Stomach smooth muscle (tissue), 2 donors: ENCODE measurements around the gene REV3L.

Experiments used
- H3K27ac ChIP-seq: one replicate; pipeline ENCODE4 v1.7.0; 2013; ENCODE audit warnings: mild to moderate bottlenecking, low read length, inconsistent platforms
- H3K27me3 ChIP-seq, 2 donors: one replicate each; pipeline ENCODE4 v1.7.0; 2013; ENCODE audit warnings: low read length in 2 of 2; ENCODE audit not compliant: insufficient read depth in 2 of 2, control insufficient read depth in 1 of 2
- H3K36me3 ChIP-seq, 2 donors: one replicate each; pipeline ENCODE4 v1.7.0; 2013; ENCODE audit warnings: low read length in 2 of 2; ENCODE audit not compliant: control insufficient read depth in 2 of 2, insufficient read depth in 2 of 2
- H3K4me1 ChIP-seq: one replicate; pipeline ENCODE4 v1.7.0; 2013; ENCODE audit warnings: low read length; ENCODE audit not compliant: control insufficient read depth, insufficient read depth
- H3K4me3 ChIP-seq, 2 donors: one replicate each; pipeline ENCODE4 v1.7.0; 2013; ENCODE audit warnings: low read length in 2 of 2
- H3K9ac ChIP-seq, 2 donors: one replicate each; pipeline ENCODE4 v1.7.0; 2013; ENCODE audit warnings: low read length in 2 of 2, mild to moderate bottlenecking in 1 of 2
- H3K9me3 ChIP-seq, 2 donors: one replicate each; pipeline ENCODE4 v1.7.0; 2013; ENCODE audit warnings: low read length in 2 of 2; ENCODE audit not compliant: control insufficient read depth in 2 of 2
- donor health status: healthy.
- donor health status: Pancreatic carcinoma.

REV3L gene

DNA sequence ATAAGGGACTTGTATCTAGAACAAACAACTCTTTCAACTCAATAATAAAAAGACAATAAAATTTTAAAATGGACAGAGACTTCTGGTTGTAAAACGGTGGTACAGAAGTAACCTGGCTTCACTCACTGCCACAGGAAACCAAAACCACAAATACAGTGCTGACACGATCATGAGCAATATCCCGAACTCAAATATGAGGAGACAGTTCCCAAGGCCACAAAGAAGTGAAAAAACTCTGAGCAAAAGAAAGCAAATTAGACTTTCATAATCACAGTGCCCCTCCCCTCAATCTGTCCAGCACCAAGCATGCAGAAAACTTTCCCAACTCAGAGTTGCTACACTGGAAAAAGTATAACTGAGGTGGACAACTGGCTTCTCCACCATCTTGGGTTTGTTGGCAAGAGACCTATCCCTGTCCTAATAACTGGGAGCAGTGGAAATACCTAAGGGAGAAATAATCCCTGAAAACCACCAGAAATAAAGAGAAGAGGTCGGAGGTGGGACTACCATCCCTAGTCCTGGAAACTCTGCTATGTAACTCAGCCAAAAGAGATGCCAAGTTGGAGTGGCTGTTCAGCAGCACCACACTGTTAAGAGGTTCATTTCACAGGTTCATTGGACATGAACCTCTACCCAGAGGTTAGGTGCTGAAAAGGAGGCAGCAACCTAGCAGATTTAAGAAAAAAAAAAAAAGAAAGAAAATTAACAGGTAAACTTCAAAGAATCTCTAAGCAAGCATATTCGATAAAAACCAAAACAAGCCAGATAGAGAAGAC, 55.5 kb downstream of the REV3L start:
- Histone ChIP-seq H3K4me1 (peaks cover 13% of the 10 kb centered on the region), H3K27ac (peak overlapping the region; percentile 38), H3K9ac (no peak overlapping the region), H3K27me3 (no peaks in the 10 kb centered on the region), H3K4me3 (no peak overlapping the region), H3K36me3 (no peaks in the 10 kb centered on the region), H3K9me3 (no peaks in the 10 kb centered on the region)

DNA sequence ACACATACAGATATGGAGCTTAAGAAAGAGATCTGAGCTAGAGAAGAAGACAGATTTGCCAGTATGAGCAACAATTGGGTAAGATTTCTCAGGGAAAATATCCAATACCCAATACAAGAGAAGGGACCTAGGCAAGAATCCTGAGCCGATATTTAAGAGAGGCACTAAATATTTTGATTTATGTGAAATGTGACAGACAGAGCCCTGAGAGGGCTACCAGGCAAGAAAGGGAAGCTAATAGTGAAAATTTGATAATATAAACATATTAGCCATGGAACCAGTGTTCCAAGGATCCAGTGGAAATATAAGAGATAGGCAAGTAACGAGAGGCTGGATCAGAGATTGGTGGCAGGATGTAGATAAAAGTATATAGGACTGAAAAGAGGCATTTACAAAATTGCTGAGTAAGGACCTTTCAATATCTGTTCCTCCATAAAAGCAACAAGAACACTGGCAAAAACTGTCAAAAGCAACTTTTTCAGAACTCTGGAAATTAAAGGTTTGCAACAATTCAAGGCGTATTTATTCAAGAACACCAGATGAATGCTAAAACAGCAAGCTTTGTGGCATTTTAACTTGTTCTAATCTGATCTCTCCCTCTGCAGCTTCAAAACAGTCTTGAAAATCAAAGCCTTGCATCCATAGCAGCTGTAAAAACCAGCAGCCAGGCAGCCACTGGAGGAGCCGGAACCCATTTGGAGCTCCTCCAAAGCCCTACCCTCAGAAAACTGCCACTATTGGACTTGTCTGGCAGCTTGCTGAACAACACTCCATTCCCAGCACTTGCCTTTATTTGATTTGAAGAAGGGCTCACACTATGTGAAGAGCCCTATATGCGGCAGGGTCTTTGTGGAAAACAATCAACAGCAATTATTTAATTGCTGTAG, 58.8 kb downstream of the REV3L start:
- Histone ChIP-seq H3K9ac (peak overlapping the region in 1 of 2 donors; percentile 6), H3K27ac (peak overlapping the region; percentile 13), H3K4me1 (peaks cover 13% of the 10 kb centered on the region), H3K9me3 (no peaks in the 10 kb centered on the region), H3K4me3 (peak overlapping the region; percentile 16 to 38), H3K27me3 (no peaks in the 10 kb centered on the region), H3K36me3 (no peaks in the 10 kb centered on the region)

DNA sequence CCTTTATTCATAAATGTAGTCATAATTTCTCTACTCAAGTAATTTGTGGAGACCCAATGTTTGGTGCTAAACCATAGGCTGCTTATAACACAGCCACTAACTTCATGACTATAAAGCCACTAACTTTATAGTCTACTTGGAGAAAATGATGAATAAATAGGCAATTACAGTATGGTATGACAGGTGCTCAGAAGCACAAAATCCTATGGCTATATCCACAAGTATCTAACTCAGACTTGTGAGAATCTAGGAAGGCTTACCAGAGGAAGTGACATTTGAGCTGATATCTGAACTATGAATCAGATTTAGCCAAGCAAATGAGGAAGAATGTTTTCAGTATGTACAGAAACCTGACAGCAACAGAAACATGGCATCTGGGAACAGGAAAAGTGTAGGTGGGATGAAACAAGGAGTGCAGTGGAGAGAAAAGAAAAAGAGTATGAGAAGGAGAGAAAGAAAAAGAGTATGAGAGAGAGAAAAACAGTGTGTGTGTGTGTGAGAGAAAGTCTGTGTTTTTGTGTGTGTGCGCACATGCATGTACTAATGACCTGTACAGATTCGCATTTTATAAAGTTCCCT, 59.9 kb downstream of the REV3L start:
- Histone ChIP-seq H3K4me1 (peaks cover 18% of the 10 kb centered on the region), H3K27ac (peak overlapping the region; percentile 13), H3K36me3 (no peaks in the 10 kb centered on the region), H3K9me3 (no peaks in the 10 kb centered on the region), H3K9ac (no peak overlapping the region), H3K4me3 (no peak overlapping the region), H3K27me3 (no peaks in the 10 kb centered on the region)

DNA sequence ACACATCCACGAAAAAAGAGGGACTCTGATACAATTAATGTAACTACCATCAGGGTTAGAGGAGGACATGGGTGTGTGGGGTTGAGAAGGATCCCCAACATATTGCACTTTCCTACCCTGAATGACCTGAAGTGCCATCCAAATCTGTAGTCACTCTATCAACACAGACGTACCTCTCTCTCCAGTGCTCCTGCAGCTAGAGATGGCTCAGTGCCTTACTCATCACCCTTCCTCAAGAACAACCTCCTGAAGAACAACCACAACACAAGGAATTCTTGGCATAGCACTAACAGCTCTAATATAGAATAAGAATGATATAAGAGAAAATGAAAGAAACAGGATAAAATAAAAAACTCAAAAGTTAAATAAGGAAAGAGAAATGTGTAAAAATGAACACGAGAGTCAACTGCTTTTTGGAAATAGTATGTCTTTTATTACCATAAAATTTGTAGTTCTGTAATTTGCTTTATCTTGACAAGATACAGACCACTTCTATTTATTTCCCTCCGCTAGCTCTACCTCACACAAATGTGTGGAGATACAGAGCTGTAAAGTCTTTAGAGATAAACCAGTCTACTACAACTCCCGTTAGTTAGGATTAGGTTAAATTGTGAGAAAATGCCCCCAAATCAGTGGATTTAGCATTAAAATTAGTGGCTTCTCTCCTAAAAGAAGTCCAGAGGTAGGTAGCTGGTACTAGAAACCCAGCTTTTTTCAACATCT, 63.9 kb downstream of the REV3L start:
- Histone ChIP-seq H3K27ac (no peak overlapping the region), H3K4me1 (peaks cover 16% of the 10 kb centered on the region), H3K9me3 (no peaks in the 10 kb centered on the region)

DNA sequence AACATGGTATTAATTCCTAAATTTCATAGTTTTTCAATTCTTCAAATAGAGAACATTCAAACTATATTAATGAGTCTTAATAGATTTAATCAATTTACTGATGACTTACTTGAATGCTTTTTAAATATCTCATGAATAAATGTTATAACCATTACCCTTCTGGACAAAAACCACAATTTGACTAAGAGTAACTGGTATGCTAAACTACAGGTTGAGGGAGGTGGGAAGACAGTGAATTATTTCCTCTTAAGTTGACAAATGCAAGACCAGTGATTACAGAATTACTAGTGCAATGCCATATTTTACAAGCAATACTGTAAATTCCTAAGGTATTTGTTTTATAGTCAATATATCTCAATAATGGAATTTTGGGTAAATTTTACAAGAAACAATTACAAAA, 65.1 kb downstream of the REV3L start:
- H3K4me1 ChIP-seq, result peaks cover 8% of the 10 kb centered on the region
- no peaks in the 10 kb centered on the region for H3K27me3 ChIP-seq
- peak overlapping the region; percentile 1 for H3K27ac ChIP-seq
- no peaks in the 10 kb centered on the region for H3K36me3 ChIP-seq
- H3K9me3 ChIP-seq, result no peaks in the 10 kb centered on the region
- H3K4me3 ChIP-seq, result no peak overlapping the region
- peak overlapping the region in 1 of 2 donors; percentile 0 for H3K9ac ChIP-seq

More for the DNA sequence above, 63.9 kb downstream of the REV3L start:
- Histone ChIP-seq H3K27me3 (no peaks in the 10 kb centered on the region), H3K9ac (no peak overlapping the region), H3K4me3 (peak overlapping the region in 1 of 2 donors; percentile 30), H3K36me3 (no peaks in the 10 kb centered on the region)

DNA sequence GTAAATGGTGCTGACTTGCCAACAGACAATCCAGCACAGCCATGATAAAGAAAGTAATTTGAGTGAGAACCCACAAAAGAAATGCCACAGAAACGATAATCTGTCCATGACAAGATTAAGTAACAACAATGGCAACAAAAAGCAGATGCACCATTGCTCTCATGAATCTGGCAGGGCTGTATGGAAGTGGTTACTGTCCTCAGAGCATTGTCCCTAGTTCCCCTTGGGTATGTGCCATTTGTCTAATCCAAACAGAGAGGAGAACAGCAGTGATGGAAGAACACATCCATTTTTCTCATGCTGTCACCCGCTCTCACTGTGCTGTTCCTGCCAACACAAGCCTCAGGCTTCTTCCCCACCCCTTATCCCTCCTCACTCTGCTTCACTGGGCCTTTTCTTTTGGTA, 65.8 kb downstream of the REV3L start:
- Histone ChIP-seq H3K36me3 (no peaks in the 10 kb centered on the region), H3K9ac (no peak overlapping the region), H3K4me1 (peaks cover 8% of the 10 kb centered on the region), H3K27ac (peak overlapping the region; percentile 1), H3K4me3 (peak overlapping the region; percentile 10 to 41), H3K27me3 (no peaks in the 10 kb centered on the region), H3K9me3 (no peaks in the 10 kb centered on the region)

DNA sequence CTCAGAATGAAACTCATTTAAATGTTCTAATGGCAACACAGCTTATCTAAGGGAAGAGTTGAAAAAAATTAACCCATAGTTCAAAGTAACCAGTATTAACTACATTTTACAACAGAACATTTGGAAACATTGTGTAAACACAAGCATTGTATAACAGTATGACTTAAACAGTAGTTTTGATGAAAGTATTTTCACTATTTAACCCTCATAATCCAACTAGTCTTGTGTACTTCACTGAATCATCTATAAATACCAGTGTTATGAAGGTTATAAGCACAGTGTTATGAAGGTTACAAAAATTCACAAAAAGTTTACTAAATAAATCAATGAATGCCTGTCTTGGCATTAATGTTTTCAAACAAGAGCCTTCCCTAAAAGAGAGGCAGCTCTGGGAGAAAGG, 66.5 kb downstream of the REV3L start:
- Histone ChIP-seq H3K9ac (no peak overlapping the region), H3K27ac (peak overlapping the region; percentile 1)

DNA sequence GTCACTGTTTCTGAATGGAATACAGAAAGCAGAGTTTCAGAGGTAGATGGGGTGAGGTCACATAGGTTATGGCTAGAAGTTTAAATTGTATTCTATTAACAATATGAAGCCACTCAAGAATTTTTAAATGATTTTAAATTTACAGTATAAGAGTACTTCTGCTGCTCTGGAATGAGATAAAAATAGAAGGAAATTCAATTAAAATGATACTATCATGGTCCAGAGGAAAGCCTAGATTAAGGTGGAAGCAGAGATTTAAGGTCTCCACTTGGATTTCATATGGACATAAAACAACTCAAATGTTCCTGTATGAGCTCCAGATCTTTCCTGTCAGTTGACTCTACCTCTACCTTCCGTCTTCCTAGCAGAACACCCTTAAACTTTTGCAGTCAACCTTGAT, 68.6 kb downstream of the REV3L start:
- Histone ChIP-seq H3K27me3 (no peaks in the 10 kb centered on the region), H3K4me3 (no peak overlapping the region), H3K36me3 (peaks cover 0 to 3% of the 10 kb centered on the region in 2 donors), H3K4me1 (peaks cover 8% of the 10 kb centered on the region), H3K9me3 (no peaks in the 10 kb centered on the region), H3K9ac (no peak overlapping the region), H3K27ac (no peak overlapping the region)

More for the DNA sequence above, 66.5 kb downstream of the REV3L start:
- H3K36me3 ChIP-seq, result no peaks in the 10 kb centered on the region
- H3K9me3 ChIP-seq, result no peaks in the 10 kb centered on the region
- peak overlapping the region in 1 of 2 donors; percentile 10 for H3K4me3 ChIP-seq
- peaks cover 8% of the 10 kb centered on the region for H3K4me1 ChIP-seq
- no peaks in the 10 kb centered on the region for H3K27me3 ChIP-seq

DNA sequence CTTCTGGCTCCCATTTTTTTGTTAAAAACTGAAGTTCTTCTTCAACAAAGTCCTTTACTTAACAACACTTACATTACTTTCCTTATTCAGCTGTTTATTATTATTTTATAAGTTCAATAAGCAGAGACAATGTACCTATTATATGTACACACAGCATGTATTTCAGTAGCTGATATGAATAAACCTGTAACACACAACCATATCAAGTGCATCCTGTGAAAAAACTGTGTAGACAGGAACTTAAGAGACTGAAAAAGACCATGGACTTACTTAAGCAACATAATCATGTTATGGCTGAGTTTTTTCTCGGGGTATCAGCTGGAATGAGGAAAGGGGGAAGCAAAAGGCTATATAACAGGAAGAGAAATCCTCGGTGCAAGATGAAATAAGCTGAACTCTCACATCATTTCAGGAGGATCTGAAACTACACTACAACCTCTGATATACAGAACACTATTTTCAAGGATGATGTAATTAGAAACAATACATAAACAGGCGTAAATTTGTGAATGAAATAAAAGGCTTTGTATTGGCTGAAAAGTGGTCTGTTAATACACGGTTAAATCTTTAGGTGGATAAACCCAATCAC, 70.9 kb downstream of the REV3L start:
- H3K27ac ChIP-seq, result no peak overlapping the region
- no peak overlapping the region for H3K9ac ChIP-seq
- H3K4me3 ChIP-seq, result no peak overlapping the region
- H3K9me3 ChIP-seq, result no peaks in the 10 kb centered on the region
- H3K27me3 ChIP-seq, result no peaks in the 10 kb centered on the region
- peaks cover 3% of the 10 kb centered on the region for H3K4me1 ChIP-seq
- H3K36me3 ChIP-seq, result peaks cover 0 to 3% of the 10 kb centered on the region in 2 donors

DNA sequence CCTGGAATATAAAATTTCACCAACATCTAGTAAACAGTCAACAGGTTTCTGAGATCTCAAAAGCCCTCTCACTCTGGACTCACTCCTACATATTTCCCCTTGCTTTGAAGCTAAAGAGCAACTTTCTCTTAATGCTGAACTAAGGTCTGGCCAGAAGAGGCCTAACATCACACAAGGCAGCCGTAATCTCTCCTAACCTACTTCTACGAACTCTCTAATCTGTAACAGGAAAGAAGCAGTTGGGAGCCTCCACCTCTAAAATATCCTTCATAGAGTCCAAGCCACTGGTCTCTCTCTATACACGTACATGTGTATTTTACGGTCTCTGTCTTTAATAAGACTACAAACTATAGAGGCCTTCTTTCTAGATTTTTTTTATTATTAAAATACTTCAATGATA, 72.0 kb downstream of the REV3L start:
- Histone ChIP-seq H3K36me3 (peaks cover 0 to 3% of the 10 kb centered on the region in 2 donors), H3K9ac (no peak overlapping the region), H3K27me3 (no peaks in the 10 kb centered on the region), H3K4me1 (no peaks in the 10 kb centered on the region), H3K9me3 (no peaks in the 10 kb centered on the region), H3K27ac (no peak overlapping the region), H3K4me3 (no peak overlapping the region)
